ENCODE measurements around the gene YRDC.

- TF ChIP-seq CTCF (IDR thresholded peaks at IDR 0.05; ENCODE audit: low read depth, low read length, missing input control): no peak
- no peak for TF ChIP-seq REST (IDR thresholded peaks at IDR 0.05)
- no peak for TF ChIP-seq TAF1 (conservative IDR thresholded peaks at IDR 0.05)
- TF ChIP-seq EGR1 (IDR thresholded peaks at IDR 0.05; ENCODE audit: low read depth in 2 of 2): no peak
- TF ChIP-seq MAX (IDR thresholded peaks at IDR 0.05): no peak
- TF ChIP-seq, protein P1, sequence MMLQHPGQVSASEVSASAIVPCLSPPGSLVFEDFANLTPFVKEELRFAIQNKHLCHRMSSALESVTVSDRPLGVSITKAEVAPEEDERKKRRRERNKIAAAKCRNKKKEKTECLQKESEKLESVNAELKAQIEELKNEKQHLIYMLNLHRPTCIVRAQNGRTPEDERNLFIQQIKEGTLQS (IDR thresholded peaks at IDR 0.05): no peak
- TF ChIP-seq JUND (IDR thresholded peaks at IDR 0.05): no peak
- no peak for TF ChIP-seq RAD21 (IDR thresholded peaks at IDR 0.05)
- TF ChIP-seq YY1 (IDR thresholded peaks at IDR 0.05): no peak
- TF ChIP-seq SP1 (IDR thresholded peaks at IDR 0.05): no peak
- TF ChIP-seq, protein P2, sequence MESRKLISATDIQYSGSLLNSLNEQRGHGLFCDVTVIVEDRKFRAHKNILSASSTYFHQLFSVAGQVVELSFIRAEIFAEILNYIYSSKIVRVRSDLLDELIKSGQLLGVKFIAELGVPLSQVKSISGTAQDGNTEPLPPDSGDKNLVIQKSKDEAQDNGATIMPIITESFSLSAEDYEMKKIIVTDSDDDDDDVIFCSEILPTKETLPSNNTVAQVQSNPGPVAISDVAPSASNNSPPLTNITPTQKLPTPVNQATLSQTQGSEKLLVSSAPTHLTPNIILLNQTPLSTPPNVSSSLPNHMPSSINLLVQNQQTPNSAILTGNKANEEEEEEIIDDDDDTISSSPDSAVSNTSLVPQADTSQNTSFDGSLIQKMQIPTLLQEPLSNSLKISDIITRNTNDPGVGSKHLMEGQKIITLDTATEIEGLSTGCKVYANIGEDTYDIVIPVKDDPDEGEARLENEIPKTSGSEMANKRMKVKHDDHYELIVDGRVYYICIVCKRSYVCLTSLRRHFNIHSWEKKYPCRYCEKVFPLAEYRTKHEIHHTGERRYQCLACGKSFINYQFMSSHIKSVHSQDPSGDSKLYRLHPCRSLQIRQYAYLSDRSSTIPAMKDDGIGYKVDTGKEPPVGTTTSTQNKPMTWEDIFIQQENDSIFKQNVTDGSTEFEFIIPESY (IDR thresholded peaks at IDR 0.05): no peak
- no peak for TF ChIP-seq RXRA (IDR thresholded peaks at IDR 0.05)
- TF ChIP-seq FOXA2 (IDR thresholded peaks at IDR 0.05): no peak
Observed at GRCh38 chr1:37763791-37764413, 44.1 kb downstream of the YRDC start.
